Osteocyte (in vitro differentiated cells): ENCODE measurements around the gene LRRC4C. TPM values are rescaled to one million over a fixed set of nuclear protein-coding genes. Genes with fewer than 3 reads are reported as not detected.
"Not testable (repeated sequence)": the region's sequence is repeated elsewhere in the genome, so short reads cannot be mapped to it uniquely, and the experiment has no call there.

Experiments used
- DNase-seq: peaks from one replicate; pipeline ENCODE4 v3.0.0; 2021; ENCODE audit warnings: mixed read lengths; ENCODE audit not compliant: unreplicated experiment; ENCODE audit errors: extremely low spot score
- H3K27ac Mint-ChIP-seq: one replicate; pipeline ENCODE4 v1.8.0; 2021; ENCODE audit warnings: mild to moderate bottlenecking, mixed read lengths; ENCODE audit not compliant: unreplicated experiment
- H3K27me3 Mint-ChIP-seq: one replicate; pipeline ENCODE4 v1.8.0; 2021; ENCODE audit warnings: mixed read lengths; ENCODE audit not compliant: unreplicated experiment
- H3K36me3 Mint-ChIP-seq: one replicate; pipeline ENCODE4 v1.8.0; 2021; ENCODE audit warnings: mixed read lengths; ENCODE audit not compliant: unreplicated experiment
- H3K4me1 Mint-ChIP-seq: one replicate; pipeline ENCODE4 v1.8.0; 2021; ENCODE audit warnings: mixed read lengths; ENCODE audit not compliant: unreplicated experiment
- H3K4me3 Mint-ChIP-seq: one replicate; pipeline ENCODE4 v1.8.0; 2021; ENCODE audit warnings: mild to moderate bottlenecking, moderate library complexity, mixed read lengths; ENCODE audit not compliant: unreplicated experiment
- H3K9me3 Mint-ChIP-seq: one replicate; pipeline ENCODE4 v1.8.0; 2021; ENCODE audit warnings: mixed read lengths; ENCODE audit not compliant: unreplicated experiment
- total RNA-seq: library from RNA; stranded (reverse); gene quantifications from 2 replicates; pipeline ENCODE4 v1.2.1, GENCODE V29; 2021
- TF ChIP-seq, protein P1 (sequence below): fragments of 200-600 bp; sonication (generic); IDR thresholded peaks from 2 replicates; pipeline ENCODE4 v1.5.0; 2021; ENCODE audit warnings: antibody characterized with exemption, mild to moderate bottlenecking, moderate library complexity

The LRRC4C gene
- total RNA-seq, 1 donor from 2014 or later: 0.16 TPM

DNA sequence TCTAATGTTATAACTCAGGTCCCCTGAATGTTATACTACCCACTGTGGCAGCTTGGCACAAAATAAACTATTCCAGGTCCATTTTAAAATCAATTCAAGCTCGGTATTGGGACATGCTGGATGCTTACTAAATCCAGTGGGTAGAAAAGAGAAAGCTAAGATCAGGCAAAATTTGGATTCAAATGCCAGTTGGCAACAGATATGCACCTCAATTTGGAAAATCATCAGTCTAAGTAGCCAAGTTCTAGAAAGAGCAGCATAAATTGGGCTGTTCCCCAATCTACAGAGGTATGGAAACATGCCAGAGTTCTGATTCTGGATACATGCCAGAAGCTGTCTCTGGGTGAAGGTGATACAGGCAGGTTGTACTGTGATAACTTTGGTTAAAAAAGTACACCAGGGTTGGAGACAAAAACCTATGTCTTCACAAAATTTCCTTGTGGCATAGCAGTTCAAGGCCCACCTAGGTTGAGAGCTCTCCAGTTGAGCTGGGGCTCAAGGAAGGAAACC lies 427.8 kb downstream of the LRRC4C start:
- no peak for DNase-seq
- Mint-ChIP-seq H3K4me1 (no peaks in the 10 kb centered on the region), H3K27me3 (no peaks in the 10 kb centered on the region), H3K27ac (no peak overlapping the region), H3K4me3 (no peak overlapping the region), H3K9me3 (no peaks in the 10 kb centered on the region), H3K36me3 (no peaks in the 10 kb centered on the region)
- TF ChIP-seq, protein P1, sequence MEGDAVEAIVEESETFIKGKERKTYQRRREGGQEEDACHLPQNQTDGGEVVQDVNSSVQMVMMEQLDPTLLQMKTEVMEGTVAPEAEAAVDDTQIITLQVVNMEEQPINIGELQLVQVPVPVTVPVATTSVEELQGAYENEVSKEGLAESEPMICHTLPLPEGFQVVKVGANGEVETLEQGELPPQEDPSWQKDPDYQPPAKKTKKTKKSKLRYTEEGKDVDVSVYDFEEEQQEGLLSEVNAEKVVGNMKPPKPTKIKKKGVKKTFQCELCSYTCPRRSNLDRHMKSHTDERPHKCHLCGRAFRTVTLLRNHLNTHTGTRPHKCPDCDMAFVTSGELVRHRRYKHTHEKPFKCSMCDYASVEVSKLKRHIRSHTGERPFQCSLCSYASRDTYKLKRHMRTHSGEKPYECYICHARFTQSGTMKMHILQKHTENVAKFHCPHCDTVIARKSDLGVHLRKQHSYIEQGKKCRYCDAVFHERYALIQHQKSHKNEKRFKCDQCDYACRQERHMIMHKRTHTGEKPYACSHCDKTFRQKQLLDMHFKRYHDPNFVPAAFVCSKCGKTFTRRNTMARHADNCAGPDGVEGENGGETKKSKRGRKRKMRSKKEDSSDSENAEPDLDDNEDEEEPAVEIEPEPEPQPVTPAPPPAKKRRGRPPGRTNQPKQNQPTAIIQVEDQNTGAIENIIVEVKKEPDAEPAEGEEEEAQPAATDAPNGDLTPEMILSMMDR: no peak

GRCh38 chr11:41020259-41020658 lies 439.2 kb downstream of the LRRC4C start:
- no peak overlapping the region for H3K4me3 Mint-ChIP-seq
- H3K27ac Mint-ChIP-seq: no peak overlapping the region
- TF ChIP-seq, protein P1: no peak
- no peaks in the 10 kb centered on the region for H3K4me1 Mint-ChIP-seq
- H3K36me3 Mint-ChIP-seq: no peaks in the 10 kb centered on the region
- no peak for DNase-seq
- H3K27me3 Mint-ChIP-seq: no peaks in the 10 kb centered on the region
- H3K9me3 Mint-ChIP-seq: peaks cover 10% of the 10 kb centered on the region

DNA sequence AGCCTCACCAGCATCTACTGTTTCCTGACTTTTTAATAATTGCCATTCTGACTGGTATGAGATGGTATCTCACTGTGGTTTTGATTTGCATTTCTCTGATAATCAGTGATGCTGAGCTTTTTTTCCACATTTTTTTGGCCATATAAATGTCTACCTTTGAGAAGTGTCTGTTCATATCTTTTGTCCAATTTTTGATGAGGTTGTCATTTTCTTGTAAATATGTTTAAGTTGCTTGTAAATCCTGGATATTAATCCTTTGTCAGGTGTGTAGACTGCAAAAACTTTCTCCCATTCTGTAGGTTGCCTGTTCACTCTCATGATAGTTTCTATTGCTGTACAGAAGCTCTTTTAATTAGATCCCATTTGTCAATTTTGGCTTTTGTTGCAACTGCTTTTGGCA lies 439.8 kb downstream of the LRRC4C start:
- not testable (repeated sequence) for H3K27ac Mint-ChIP-seq, H3K4me1 Mint-ChIP-seq, H3K27me3 Mint-ChIP-seq, H3K4me3 Mint-ChIP-seq, H3K36me3 Mint-ChIP-seq, DNase-seq
- peaks cover 10% of the 10 kb centered on the region for H3K9me3 Mint-ChIP-seq

GRCh38 chr11:41018224-41018623 lies 441.2 kb downstream of the LRRC4C start:
- Mint-ChIP-seq H3K4me3 (no peak overlapping the region), H3K36me3 (no peaks in the 10 kb centered on the region), H3K9me3 (peaks cover 10% of the 10 kb centered on the region), H3K27ac (no peak overlapping the region), H3K27me3 (no peaks in the 10 kb centered on the region), H3K4me1 (no peaks in the 10 kb centered on the region)
- TF ChIP-seq, protein P1: no peak
- DNase-seq: no peak

GRCh38 chr11:41010361-41011050 lies 448.9 kb downstream of the LRRC4C start:
- TF ChIP-seq, protein P1: no peak
- DNase-seq: no peak
- no peak overlapping the region for H3K27ac Mint-ChIP-seq

More at GRCh38 chr11:41010361-41011050, 448.9 kb downstream of the LRRC4C start:
- Mint-ChIP-seq H3K36me3 (no peaks in the 10 kb centered on the region), H3K27me3 (no peaks in the 10 kb centered on the region), H3K4me1 (no peaks in the 10 kb centered on the region), H3K9me3 (peaks cover 14% of the 10 kb centered on the region), H3K4me3 (no peak overlapping the region)
